Ovary (tissue), 3 donors: ENCODE data around the gene PRKG1.

Source experiments
- CTCF ChIP-seq, 3 donors: fragments of 450-650 bp in 2 of 3; fragments of 200-600 bp in 1 of 3; IDR thresholded peaks; one replicate each; pipeline versions ENCODE4 v1.5.1 to v1.8.0; 2016 to 2022; ENCODE audit warnings: antibody characterized with exemption in 3 of 3, mild to moderate bottlenecking in 1 of 3
- EP300 ChIP-seq: sonication (generic); formaldehyde crosslinking; IDR thresholded peaks from one replicate; pipeline ENCODE4 v1.6.1; 2017; ENCODE audit warnings: antibody characterized with exemption
- POLR2A ChIP-seq: fragments of 450-650 bp; IDR thresholded peaks from one replicate; pipeline ENCODE4 v1.6.1; 2017; ENCODE audit warnings: antibody characterized with exemption, mild to moderate bottlenecking, moderate library complexity
- donor health status: DM: no; HTN: no; CAD: no.

GRCh38 chr10:51270936-51271530, 196.7 kb downstream of the PRKG1 start:
- no peak for TF ChIP-seq CTCF (IDR thresholded peaks at IDR 0.05)
- no peak for TF ChIP-seq POLR2A
- no peak for TF ChIP-seq EP300
